ENCODE measurements around the gene ZNF689. TPM values are rescaled to one million over a fixed set of nuclear protein-coding genes. Genes with fewer than 3 reads are reported as not detected.

ZNF689 gene
- total RNA-seq, 1 experiment from 2014 or later = 10.1 TPM

GRCh38 chr16:30569746-30570635 is 40.2 kb downstream of the ZNF689 start:
- POLR2A ChIA-PET (ENCODE audit: unreplicated experiment) = interaction anchor here (1.3 kb wide), 1 partner anchor 12 kb away, joined by 4 read pairs; the partner anchor contains the start of gene ZNF764
- H3K27me3 ChIP-seq (ENCODE audit: insufficient read depth, low read depth) = no peaks in the 10 kb centered on the region
- no peaks in the 10 kb centered on the region for H4K20me1 ChIP-seq (ENCODE audit: insufficient read depth)
- H3K27ac ChIP-seq = no peak overlapping the region
- no peak for DNase-seq
- TF ChIP-seq CTCF (conservative IDR thresholded peaks at IDR 0.05) = no peak
- no TSS peak for BruUV-seq (replicated peaks)
- H2AFZ ChIP-seq = no peak overlapping the region
- H3K9me2 ChIP-seq (ENCODE audit: insufficient read depth) = no peaks in the 10 kb centered on the region
- no peak overlapping the region for H3K4me3 ChIP-seq
- H3K36me3 ChIP-seq (ENCODE audit: low read depth) = no peaks in the 10 kb centered on the region
- peak overlapping the region; percentile 98 for H3K4me2 ChIP-seq
- CTCF ChIA-PET = no interaction called here
- H3K79me2 ChIP-seq (ENCODE audit: low read depth) = 0 out of 2 replicates have a peak, but pooled peaks cover 4% of the 10 kb centered on the region
- H3K4me1 ChIP-seq (replicated peaks; ENCODE audit: insufficient read depth) = peaks cover 40% of the 10 kb centered on the region
- no peaks in the 10 kb centered on the region for H3K9me3 ChIP-seq (ENCODE audit: insufficient read depth, low read depth)
- peaks cover 47% of the 10 kb centered on the region for H3F3A ChIP-seq (ENCODE audit: insufficient read depth, low read depth)
- intact Hi-C loops (cut with micrococcal nuclease; ENCODE audit: unreplicated experiment) = no loop called here

- 0 out of 2 replicates have a peak, but pooled peaks cover 4% of the 10 kb centered on the region for H3K79me2 ChIP-seq (ENCODE audit: low read depth)
- H3F3A ChIP-seq (ENCODE audit: insufficient read depth, low read depth) = peaks cover 40% of the 10 kb centered on the region
- ChIA-PET POLR2A (ENCODE audit: unreplicated experiment) (no interaction called here), CTCF (no interaction called here)
- TF ChIP-seq EZH2 (IDR thresholded peaks at IDR 0.05; ENCODE audit: low read depth) (no peak), CTCF (conservative IDR thresholded peaks at IDR 0.05) (no peak)
- H4K20me1 ChIP-seq (ENCODE audit: insufficient read depth) = no peaks in the 10 kb centered on the region
- intact Hi-C loops (cut with micrococcal nuclease; ENCODE audit: unreplicated experiment) = no loop called here
- H3K9me3 ChIP-seq (ENCODE audit: insufficient read depth, low read depth) = no peaks in the 10 kb centered on the region
- no TSS peak for BruUV-seq (replicated peaks)
- peaks cover 40% of the 10 kb centered on the region for H3K4me1 ChIP-seq (replicated peaks; ENCODE audit: insufficient read depth)
- no peak overlapping the region for H3K4me3 ChIP-seq
- no peaks in the 10 kb centered on the region for H3K27me3 ChIP-seq (ENCODE audit: insufficient read depth, low read depth)
- H3K27ac ChIP-seq = no peak overlapping the region
- H3K4me2 ChIP-seq = 0 out of 2 replicates have a peak overlapping the region, but pooled peaks have one; percentile 50
- DNase-seq = no peak
- H2AFZ ChIP-seq = no peak overlapping the region
- no peaks in the 10 kb centered on the region for H3K36me3 ChIP-seq (ENCODE audit: low read depth)
- no peaks in the 10 kb centered on the region for H3K9me2 ChIP-seq (ENCODE audit: insufficient read depth)
Observed at GRCh38 chr16:30569281-30569680, 40.9 kb downstream of the ZNF689 start.

- ChIA-PET POLR2A (ENCODE audit: unreplicated experiment) (interaction anchor here (0.6 to 0.7 kb wide), 2 partner anchors 10 to 46 kb away, joined by 3 to 11 read pairs; no protein-coding TSS in a partner anchor), CTCF (interaction anchor here (0.6 kb wide), 1 partner anchor 890 kb away, joined by 5 read pairs; no protein-coding TSS in a partner anchor)
- Histone ChIP-seq H3F3A (ENCODE audit: insufficient read depth, low read depth) (peaks cover 32% of the 10 kb centered on the region), H4K20me1 (ENCODE audit: insufficient read depth) (no peaks in the 10 kb centered on the region), H3K9me2 (ENCODE audit: insufficient read depth) (no peaks in the 10 kb centered on the region), H3K36me3 (ENCODE audit: low read depth) (no peaks in the 10 kb centered on the region), H3K79me2 (ENCODE audit: low read depth) (0 out of 2 replicates have a peak, but pooled peaks cover 4% of the 10 kb centered on the region), H3K27me3 (ENCODE audit: insufficient read depth, low read depth) (no peaks in the 10 kb centered on the region), H2AFZ (no peak overlapping the region), H3K4me1 (replicated peaks; ENCODE audit: insufficient read depth) (peaks cover 40% of the 10 kb centered on the region), H3K4me2 (peak overlapping the region; percentile 50), H3K4me3 (no peak overlapping the region), H3K9me3 (ENCODE audit: insufficient read depth, low read depth) (no peaks in the 10 kb centered on the region), H3K27ac (peak overlapping the region; percentile 57)
- TF ChIP-seq EZH2 (IDR thresholded peaks at IDR 0.05; ENCODE audit: low read depth) = no peak
- no peak for TF ChIP-seq CTCF (conservative IDR thresholded peaks at IDR 0.05)
- intact Hi-C loops (cut with micrococcal nuclease; ENCODE audit: unreplicated experiment) = no loop called here
- peak in 1 of 2 experiments; percentile 93 for DNase-seq
- no TSS peak for BruUV-seq (replicated peaks)
Observed at GRCh38 chr16:30567991-30568638, 42.1 kb downstream of the ZNF689 start.

Measured in PC-9 (cell line).